NCI-H2227 (cell line): ENCODE measurements around the gene FAM187B.

ENCODE experiments used
- DNase-seq: peaks from one replicate; lab custom pipeline; 2025; ENCODE audit not compliant: unreplicated experiment; lab: John Stamatoyannopoulos, UW

Gene FAM187B

DNA sequence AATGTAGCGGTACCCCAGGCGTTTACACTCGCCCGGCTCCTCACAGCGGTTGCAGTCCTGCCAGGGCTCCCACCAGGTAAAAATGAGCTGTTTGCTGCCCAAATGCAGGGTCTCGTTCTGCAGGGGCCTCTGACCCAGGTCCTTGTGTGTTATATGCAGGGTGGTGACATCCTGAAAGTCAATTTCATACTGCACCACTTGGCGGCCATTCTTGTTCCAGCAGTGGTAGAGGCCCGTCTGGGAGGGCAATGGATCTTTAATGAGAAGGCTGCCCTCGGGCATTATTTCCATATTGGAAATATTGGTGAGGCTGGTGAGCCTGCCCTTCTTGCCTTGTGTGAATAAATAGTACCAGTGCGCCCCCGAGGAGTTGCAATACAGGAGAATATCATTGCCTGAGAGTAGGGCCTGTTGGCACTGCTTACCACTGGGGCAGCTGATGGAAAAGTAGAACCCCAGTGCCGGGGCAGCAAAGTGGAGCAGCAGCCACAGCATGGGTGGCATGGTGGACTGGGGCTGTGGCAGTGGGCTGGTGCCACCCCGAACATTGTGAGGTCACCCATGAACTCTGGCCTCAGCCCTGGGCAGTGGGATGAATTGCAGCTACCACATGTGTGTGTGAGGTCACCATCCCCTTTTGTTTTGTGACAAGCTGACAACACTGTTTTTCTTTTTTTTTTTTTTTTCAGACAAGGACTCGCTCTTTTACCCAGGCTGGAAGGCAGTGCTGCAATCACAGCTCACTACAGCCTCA lies at the start of gene FAM187B:
Gene FAM187B, minus strand, starts transcription at position 563 of the 754 bp plus-strand sequence. Its CDS starts 59 bp downstream, at position 504.
- DNase-seq = no peak

- no peak for DNase-seq
Measured at GRCh38 chr19:35276706-35277281, 48.3 kb upstream of the FAM187B start.

- DNase-seq = no peak
Measured at GRCh38 chr19:35274323-35274722, 45.8 kb upstream of the FAM187B start.

- DNase-seq = no peak
Measured at GRCh38 chr19:35273686-35274259, 45.2 kb upstream of the FAM187B start.

GRCh38 chr19:35272954-35273649 lies 44.6 kb upstream of the FAM187B start:
- no peak for DNase-seq

DNA sequence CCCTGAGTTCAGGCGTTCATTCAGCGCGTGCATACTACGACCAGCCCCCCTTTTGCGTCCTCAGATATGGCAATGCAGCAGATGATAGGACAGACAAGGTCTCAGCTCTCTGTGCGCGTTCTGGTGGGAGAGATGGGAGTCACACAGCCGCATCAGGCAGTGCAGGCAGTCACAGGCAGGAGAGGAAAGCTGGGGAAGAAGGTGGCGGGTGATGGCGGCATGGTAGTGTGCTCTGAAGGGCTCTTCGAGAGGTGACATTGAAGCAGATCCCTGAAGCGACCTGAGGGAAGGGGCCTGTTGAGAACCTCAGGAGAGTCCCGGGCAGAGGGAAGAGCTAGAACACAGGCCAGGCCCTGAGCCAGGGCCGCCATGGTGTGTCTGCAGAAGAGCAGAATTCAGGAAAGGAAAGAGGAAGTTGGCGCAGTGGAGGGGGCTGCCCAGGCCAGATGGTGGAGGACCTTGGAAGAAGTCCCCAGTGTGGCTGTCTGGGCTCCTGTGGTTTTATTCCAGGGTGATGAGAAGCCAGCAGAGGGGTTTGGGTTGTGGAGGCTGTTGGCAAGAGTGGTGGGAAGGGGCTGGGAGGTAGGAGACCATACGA lies 43.7 kb upstream of the FAM187B start:
- no peak for DNase-seq

DNA sequence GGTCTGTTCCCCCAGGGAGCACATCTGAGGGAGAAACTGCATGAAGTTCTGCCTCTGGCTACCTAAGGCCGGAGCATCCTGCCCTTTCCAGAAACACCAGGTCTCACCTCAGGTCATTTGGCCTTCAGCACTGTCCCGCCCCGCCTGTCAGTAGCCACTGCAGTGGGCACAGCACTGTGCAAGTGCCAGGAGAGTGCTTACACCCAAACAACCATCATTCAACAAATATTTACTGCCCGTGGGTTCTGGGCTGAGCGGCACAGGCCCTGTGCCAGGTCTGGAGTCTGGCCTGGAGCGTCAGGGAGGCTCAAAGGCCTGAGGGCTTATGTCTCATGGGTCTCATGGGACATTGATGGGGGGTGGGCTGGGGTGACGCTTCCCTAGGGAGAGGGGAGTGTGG lies 43.0 kb upstream of the FAM187B start:
- DNase-seq = no peak

DNA sequence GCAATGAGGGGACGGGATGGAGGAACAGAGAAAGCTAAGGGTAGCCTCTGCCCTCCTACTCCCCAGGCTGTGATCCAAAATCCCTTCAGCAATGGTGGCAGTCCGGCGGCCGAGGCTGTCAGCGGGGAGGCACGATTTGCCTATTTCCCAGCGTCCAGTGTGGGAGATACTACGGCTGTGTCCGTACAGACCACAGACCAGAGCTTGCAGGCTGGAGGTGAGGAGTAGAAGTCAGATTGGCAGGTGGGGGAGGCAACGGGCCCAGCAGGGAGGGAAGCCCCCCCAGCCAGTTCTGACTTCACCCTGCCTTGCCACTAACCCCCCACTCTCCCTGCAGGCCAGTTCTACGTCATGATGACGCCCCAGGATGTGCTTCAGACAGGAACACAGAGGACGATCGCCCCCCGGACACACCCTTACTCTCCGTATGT lies 41.9 kb upstream of the FAM187B start:
- no peak for DNase-seq

DNA sequence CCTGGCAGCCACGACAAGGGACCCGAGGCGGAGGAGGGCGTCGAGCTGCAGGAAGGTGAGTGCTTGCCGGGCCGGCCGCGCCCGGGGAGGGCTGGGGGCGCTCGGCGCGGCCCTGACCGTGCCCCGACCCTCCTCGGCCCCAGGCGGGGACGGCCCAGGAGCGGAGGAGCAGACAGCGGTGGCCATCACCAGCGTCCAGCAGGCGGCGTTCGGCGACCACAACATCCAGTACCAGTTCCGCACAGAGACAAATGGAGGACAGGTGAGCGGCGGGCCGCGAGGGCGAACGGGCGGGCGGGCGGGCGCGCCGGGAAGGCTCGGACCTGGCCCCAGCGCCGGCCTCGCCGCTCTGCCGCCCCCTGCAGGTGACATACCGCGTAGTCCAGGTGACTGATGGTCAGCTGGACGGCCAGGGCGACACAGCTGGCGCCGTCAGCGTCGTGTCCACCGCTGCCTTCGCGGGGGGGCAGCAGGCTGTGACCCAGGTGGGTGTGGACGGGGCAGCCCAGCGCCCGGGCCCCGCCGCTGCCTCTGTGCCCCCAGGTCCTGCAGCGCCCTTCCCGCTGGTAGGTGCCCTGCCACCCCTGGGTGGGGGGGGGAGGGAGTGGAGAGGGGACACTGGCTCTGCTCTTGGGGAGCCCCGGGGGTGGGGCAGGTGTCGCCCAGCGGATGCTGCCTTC lies 41.0 kb upstream of the FAM187B start:
- DNase-seq = peak; percentile 98

DNA sequence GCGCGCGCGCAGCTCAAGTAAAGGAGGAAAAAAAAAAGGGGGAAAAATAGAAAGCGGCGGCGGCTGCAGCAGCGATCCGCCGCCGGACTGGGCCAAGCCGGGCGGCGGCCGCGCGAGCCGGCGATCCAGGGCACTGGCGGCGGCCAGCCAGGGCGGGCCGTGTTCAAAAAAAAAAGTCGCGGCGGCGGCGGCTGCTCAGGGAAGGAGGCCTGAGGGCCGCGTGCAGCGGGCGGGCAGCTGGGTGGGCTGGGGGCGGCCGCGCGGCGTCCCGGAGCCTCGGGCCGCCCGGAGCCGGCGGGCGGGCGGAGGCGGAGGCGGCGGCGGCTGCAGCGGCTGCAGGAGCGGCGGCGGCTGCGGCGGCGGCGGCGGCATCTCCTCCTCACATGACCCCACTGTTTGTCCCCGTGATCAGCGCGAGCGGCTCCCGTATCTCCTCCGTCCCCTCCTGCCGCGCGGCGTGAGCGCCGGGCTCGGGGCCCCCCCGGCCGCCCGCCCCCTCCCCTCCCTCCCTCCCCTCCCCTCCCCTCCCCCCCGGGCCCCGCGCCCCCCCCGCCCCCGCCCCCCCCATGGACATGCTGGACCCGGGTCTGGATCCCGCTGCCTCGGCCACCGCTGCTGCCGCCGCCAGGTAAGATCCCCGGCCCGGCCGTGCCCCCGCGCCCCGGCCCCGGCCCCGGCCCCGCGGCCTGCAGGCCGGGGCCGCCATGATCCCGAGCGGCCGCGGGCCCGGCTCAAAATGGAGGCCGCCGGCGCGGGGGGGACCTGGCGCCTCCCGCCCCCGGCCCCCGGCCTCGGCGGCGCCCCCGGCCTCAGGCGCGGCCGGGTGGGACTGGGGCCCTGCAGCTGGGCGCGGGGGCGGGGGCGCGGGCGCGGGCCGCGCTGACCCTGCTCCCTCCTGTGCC lies 40.2 kb upstream of the FAM187B start, which contains the start of gene USF2:
Gene USF2, plus strand, starts transcription at position 427 of the 902 bp plus-strand sequence. Its CDS starts 140 bp downstream, at position 567.
- DNase-seq = peak; percentile 99

GRCh38 chr19:35267818-35268535 lies 39.4 kb upstream of the FAM187B start:
- DNase-seq = peak; percentile 98

DNA sequence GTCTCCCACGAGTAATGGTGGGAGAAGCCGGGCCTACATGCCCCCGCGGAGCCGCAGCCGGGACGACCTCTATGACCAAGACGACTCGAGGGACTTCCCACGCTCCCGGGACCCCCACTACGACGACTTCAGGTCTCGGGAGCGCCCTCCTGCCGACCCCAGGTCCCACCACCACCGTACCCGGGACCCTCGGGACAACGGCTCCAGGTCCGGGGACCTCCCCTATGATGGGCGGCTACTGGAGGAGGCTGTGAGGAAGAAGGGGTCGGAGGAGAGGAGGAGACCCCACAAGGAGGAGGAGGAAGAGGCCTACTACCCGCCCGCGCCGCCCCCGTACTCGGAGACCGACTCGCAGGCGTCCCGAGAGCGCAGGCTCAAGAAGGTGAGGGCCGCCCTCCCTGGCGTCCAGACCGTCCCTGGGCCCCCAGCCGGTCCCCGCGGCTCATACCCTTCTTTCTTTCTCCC lies 38.8 kb upstream of the FAM187B start:
- peak; percentile 86 for DNase-seq

GRCh38 chr19:35266520-35267352 lies 38.2 kb upstream of the FAM187B start:
- DNase-seq = peak; percentile 85

GRCh38 chr19:35265900-35266519 lies 37.5 kb upstream of the FAM187B start:
- DNase-seq = no peak

DNA sequence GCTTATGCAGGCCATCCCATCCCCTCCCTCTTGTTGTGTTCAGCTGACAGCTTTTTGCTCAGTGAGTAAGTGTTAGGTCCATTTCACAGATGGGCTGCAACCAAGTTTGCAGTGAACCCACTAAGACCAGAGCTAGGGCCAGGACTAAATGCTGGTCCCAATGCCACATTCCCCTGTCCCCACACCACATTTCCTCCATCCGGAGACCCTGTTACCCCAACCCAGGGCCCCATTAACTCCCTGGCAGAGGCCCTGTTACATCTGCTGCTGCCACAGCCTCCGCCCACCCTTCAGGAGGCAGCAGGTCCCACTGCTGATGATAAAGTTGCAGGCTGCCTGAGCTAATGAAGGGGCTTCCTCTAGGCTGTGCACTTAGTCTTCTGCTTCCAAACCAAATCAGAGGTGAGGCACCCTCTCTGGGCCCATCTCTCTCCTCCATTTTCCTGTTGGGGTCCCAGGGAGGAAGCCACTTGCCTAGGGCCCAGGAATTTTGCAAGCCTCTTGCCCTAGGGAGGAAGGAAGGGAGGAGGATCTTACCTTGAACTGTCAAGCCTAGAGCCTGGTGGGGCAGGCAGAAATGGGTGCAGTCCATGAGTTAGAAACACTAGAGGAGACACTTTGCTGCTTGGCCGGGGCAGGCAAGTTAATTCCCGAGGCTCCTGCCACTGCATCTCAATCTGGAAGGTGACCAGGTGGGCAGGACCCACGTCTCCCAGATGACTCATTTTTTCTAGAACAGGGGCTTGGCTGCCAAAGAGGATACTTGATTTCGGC lies 36.8 kb upstream of the FAM187B start:
- no peak for DNase-seq

DNA sequence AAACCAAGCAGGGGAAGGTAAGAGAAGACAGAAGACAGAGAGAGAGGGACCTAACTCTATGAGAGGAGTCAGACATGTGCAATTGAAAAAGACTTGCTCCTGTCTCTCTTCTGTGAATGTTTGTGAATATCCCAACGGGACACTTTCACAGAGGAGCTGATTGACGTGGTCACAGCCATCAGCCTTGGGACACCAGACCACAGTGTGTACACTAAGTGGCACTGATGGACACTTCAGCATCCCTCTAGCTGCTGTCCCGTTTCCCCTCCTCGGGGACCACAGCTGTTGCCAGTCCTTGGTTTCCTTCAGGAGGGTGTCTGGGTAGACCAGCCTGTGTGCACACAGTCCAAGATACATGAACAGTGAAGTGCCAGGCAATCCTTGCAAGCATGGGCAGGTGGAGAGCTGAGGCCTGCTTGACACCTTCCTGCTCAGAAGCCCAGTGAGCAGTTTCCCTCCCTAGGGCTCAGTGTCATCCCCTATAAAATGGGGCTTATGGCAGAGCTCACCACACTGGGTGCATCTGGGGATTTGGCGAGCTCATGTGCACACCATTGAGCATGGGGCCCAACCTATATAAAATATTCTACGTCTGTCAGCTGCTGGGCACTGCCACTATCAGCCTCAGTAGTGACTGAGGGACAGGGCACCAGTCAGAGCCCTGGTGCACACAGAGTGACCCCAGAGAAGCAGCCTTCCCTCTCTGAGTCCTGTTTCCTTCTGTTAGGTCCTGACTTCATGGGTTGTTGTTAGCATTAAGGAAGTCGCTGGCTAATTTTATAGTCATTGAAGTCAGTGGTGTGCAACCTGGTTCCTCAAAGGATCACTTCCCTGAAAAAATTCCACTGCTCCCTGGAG lies 36.0 kb upstream of the FAM187B start:
- no peak for DNase-seq
